Measurements from ENCODE around the gene ITPR2.

Gene ITPR2

DNA sequence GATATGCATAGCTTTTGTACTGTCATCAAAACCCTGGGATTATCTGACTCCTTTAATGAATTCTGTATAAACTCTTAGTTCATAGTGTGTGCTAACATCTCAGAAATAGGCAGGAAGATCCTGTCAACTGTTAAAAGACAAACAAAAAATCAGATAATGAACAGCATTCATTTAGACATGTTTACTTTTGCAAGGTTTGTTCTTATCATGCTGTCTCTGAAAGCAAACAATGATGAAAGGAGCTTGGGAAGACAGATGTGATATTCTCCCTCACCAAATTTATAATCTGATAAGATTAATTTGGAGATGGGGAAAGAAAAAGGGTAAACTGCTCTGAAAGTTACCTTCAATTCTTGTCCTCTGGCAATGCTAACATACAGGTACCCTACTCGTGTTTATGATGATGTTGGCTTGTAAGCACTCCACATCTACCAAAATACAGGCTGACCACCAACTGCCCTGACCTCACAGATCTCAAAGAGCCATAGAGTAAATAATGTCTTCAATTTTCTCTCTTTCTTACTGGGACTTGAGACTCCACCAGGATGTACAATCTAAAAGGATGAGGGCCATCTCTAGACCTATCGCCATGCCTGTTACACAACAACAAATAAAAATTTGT is 403.8 kb downstream of the ITPR2 start:
- in situ Hi-C loops (cut with MboI; ENCODE audit: low sequenced_read_pairs), result no loop called here

DNA sequence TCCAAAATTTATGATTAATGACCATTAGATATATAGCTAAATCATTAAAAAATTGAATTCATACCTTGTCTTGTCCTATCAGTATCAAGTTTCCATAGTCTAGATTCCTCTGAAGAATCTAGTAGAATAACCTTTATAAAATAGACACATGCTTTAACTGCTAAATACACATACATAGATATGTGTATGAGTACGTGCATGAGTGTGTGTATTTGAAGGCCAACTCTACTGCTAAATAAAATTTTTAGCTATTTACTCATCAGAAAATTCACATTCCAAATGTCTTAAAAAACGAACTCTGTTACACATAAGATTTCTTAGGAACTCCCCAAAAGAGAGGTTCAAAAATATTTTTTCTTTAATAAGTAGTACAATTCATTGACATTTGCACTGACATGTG is 404.6 kb downstream of the ITPR2 start:
- in situ Hi-C loops (cut with MboI; ENCODE audit: low sequenced_read_pairs), result no loop called here

DNA sequence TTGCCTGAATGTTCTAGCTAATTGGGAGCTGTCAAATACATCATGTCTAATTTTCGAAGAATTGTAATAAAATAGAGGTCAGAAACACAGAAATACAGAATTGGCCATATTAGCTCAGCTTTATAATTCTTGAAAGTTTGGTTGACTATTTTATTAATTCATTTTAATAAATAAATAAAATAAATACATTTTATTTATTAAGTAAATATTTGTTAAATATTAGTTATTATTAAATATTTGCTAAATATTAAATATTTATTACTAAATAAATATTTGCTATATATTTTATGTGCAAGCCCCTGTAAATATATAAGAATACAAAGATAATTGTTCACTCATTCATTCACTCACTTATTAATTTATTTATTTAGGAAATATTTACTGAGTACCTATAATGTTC is 406.3 kb downstream of the ITPR2 start:
- in situ Hi-C loops (cut with MboI; ENCODE audit: low sequenced_read_pairs), result no loop called here

DNA sequence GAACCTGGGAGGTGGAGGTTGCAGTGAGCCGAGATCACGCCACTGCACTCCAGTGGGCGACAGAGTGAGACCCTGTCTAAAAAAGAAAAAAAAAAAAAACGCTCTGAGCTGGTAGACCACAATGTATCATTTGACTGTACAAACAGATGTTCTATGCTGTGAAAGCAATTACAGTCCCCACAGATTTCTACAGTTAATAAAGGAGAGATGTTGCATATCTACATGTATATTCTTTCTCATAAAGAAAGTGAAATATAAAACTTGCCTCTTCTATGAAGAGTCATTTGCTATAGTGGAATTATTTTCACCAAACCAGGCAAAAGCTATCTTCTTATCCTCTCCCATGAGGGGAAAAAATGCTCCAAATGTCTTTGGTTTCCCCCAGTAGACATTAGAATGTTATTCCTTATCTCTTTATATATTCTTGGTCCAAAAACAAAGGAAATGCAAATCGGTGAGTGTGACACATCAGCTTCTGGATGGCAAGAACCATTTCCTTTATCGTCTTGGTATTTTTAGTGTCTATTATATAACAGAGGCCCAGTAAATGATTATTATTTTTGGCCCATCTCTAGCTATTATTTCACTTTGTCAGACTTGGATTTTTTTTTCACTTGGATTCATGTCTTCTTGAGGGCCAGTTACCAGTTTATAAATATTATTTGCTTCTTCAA is 407.3 kb downstream of the ITPR2 start:
- in situ Hi-C loops (cut with MboI; ENCODE audit: low sequenced_read_pairs), result no loop called here

DNA sequence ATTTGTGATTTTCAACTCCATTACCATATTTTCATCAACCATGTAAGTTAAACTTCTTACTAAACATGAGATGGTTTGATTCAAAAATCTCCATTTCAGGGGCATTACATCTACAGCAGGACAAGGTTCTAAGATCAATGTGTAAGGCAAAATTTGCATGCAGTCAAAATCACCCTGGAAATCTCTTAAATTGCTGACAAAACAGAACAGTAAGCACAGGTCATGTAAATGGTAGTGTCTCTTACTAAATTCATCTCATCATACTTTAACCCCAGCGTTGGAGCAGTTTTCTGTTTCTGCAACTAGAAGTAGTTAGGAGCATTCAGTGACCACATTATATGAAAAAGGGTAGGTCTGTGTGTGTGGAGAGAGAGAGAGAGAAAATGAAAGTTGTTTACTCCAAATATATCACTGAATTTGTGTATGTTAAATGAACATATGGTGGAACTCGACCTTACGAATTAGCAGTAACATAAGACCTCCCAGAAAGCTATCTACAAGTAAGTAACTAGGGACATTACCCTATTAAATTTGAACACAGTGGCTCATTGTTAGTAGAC is 410.1 kb downstream of the ITPR2 start:
- in situ Hi-C loops (cut with MboI; ENCODE audit: low sequenced_read_pairs), result no loop called here

DNA sequence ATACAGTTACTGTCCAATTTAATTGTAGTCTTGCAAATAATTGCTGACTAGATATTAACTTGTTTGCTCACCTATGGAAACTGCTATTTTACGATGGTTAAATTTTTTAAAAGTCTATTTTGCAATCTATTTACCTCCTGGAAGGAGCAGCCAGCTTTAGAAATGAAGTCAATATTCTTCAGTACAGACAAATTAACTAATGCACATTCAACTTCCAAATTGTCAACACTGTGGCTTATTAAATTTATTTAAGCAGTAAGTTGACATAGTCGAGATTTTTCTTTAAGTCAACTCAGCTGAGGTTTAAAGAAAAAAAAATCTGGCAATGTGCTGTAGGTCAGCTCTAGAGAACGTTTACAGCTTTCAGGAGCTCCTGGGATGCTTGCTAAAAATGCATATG is 416.4 kb downstream of the ITPR2 start:
- in situ Hi-C loops (cut with MboI; ENCODE audit: low sequenced_read_pairs), result no loop called here

DNA sequence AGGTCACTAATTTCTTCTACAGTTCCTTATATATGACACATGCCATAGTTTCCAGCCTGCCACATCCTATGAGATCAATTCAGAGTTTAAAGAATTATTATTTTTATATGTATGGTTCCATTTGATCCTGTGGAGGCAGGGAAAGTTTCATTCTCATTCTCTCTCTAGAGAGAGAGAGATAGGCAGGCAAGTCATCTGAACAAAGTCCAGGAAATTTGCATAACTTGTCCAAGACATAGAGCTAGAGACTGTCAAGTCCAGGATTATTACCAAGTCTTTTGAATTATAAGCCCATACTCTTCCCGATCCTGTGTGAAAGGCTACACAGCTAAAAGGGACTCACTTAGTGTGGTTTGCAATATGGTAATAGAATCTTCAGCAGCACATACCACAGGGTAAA is 422.3 kb downstream of the ITPR2 start:
- in situ Hi-C loops (cut with MboI; ENCODE audit: low sequenced_read_pairs), result no loop called here

DNA sequence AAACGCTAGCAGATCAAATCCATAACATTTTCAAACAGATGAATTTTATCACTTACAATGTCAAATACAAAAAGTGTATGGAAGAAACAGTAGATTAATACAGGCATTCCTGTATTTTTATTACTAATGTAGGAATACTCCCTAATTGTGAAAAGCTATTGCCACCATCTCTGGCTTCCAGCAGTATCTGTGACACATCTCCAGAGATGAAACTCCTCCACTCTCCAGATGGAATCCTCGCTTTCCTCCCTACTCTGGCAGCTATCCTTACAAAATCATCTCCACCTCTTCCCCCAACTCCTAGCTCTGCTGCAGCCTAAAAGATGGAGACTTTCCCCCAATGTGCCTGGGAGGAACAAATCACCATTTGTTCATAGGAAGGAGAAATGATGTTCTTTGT is 426.2 kb downstream of the ITPR2 start:
- in situ Hi-C loops (cut with MboI; ENCODE audit: low sequenced_read_pairs), result no loop called here

DNA sequence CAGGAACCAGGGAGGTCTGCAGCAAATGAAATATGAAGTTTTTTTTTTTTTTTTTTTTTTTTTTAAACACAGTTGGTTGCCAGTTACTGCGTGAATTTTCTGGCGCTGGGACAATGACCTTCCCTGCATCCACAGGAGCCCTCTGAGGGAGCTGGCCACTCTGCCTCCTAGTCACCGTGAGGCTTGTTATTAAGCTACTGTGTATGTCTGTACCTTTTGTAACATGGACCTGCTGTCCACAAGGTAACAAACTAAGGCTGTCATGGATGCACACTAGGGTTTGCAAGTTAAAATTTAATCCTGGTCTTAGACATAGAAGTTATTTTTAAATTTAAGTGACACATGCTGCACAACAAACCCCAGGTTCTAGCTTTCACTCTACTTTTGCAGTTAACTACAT is 426.6 kb downstream of the ITPR2 start:
- in situ Hi-C loops (cut with MboI; ENCODE audit: low sequenced_read_pairs), result no loop called here

DNA sequence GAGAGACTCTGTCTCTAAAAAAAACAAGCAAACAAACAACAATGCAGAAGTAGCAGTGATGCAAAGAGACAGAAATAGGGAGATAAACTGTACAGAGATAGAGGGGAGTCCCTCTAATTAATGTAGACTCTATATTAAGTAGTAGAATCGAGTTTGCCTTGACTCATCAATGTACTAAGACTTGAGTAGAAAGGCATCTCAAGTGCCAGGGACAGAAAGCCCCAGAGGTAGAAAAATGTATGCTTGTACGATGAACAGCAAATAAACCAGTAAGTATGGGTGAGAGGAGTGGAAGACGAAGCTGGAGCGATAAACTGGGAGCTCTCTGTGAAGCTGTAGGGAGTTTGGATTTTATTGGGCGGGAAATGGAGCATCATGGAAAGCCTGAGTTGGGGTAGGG is 429.4 kb downstream of the ITPR2 start:
- in situ Hi-C loops (cut with MboI; ENCODE audit: low sequenced_read_pairs), result no loop called here

DNA sequence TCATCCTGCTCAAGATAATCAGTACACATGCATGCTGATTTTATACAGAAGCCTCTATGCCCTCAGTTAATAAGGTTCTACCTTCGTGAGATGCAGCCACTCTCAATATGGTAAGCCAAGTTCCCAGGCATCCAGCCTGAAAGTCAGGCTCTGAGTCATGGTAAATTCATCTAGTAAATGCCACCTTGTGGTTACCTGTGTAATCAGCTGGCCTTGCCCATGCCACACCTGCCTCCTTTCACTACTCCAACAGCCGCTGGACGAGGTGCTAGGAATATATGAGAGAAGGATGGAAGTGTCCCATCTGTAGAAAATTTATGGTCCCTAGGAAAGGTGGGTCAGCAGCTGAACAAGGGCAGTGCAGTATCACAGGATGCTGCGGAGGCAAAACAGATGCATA is 430.3 kb downstream of the ITPR2 start:
- in situ Hi-C loops (cut with MboI; ENCODE audit: low sequenced_read_pairs), result no loop called here

DNA sequence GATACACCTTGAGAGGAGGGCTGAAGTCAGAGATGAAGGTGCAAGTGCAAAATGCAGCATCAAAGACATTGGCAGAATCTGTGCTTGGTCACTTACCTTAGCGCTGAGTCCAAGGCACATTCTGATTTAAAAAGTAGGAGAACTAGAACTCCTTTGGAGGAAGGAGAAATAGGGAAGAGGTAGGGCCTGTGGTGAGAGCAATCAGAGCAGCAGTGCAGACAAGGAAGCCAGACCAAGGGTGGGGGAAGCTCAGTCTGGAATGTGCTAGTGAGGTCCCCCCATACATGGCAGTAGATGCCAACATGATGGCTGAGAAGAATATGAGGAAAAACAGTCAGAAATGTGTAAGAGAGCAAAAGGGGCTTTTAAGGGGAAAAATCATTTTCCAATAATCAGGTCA is 431.1 kb downstream of the ITPR2 start:
- in situ Hi-C loops (cut with MboI; ENCODE audit: low sequenced_read_pairs), result no loop called here

DNA sequence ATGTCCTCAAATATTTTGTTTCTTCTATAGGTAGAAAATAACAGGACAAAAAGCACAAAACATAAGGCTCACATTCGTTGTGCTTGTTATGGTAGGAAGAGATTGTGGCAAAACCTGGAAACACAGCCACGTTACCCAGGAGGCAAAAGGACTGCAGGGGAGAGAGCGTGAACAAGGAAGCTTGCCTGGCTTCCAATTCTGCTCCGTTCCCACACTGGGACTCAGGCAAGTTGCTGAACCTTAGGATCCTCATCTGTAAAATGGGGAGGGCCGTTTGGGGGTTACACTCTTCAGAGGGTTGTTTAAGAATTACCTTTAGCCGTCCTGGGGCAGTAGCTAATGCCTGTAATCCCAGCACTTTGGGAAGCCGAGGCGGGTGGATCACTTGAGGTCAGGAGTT is 432.4 kb downstream of the ITPR2 start:
- in situ Hi-C loops (cut with MboI; ENCODE audit: low sequenced_read_pairs), result no loop called here

DNA sequence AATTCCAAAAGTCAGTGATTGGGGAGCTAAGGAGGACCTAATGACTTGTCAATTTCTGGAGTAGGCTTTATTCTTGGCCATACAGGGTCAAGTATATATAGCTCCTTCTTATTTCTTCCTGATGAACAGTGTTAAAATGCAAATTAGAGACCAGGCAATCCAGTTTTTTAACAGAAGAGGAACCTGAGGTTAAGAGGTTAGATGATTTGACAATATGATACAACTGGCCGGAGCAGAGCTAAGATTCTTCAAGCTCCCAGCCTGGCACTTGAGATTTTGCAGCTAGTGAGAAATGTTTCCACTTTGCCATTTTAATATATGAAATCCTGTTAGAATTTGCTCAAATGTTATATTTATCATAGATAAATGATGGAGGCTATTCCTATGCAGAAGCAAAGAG is 433.6 kb downstream of the ITPR2 start:
- in situ Hi-C loops (cut with MboI; ENCODE audit: low sequenced_read_pairs), result no loop called here

DNA sequence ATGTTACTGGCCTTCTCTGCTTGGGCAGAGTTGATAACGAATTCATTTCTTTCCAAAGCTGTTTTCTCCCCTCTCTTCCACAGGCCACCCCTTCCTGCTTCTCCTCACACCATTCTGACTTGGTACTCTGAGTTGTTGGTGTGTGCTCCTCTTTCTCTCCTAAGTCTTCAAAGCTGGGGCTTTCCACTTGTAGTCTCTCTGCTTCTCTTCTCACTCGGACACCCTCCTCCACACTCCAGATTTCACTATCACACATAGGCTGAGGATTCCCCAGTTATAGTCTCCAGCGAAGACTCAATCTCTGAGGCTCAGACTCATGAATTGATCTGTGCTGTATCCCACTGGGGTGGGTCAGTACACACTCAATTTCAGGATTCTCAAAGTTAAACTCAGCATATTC is 436.6 kb downstream of the ITPR2 start:
- in situ Hi-C loops (cut with MboI; ENCODE audit: low sequenced_read_pairs), result no loop called here

DNA sequence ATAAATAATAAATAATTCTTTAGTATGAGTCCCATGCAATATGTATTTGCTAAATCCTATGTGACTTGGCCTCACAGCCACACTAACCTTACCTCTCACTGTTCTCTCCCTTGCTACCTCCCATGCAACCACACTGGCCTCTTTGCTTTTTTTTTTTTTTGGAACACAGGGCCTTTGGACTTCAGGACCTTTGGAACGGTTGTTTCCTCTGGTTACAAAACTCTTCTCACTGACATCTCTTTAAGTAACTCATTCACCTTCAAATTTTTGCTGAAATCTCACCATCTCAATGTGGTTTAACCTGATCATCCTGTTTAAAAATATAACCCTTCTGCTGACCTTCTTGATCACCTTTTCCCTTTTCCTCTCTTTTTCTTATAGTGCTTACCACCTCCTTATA is 443.7 kb downstream of the ITPR2 start:
- in situ Hi-C loops (cut with MboI; ENCODE audit: low sequenced_read_pairs), result no loop called here

DNA sequence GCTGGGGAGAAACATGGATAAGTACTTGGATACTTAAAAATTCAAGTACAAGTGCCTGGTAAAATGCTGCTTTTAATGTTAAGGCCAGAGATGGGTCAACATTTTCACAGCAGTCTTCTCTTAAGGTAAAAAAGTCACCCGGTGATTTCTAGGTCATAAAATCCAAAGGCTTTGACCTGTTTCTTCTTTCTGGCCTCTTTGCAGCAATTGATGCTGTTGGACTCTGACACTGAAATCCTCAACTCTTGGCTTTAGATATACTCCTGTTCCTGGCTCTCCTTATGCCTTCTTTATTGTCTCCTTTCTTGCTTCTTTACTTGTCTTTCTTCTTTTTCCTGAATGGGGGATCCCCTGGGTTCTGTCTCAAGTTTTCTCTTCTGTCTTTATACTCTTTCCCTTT is 448.5 kb downstream of the ITPR2 start:
- in situ Hi-C loops (cut with MboI; ENCODE audit: low sequenced_read_pairs), result no loop called here

DNA sequence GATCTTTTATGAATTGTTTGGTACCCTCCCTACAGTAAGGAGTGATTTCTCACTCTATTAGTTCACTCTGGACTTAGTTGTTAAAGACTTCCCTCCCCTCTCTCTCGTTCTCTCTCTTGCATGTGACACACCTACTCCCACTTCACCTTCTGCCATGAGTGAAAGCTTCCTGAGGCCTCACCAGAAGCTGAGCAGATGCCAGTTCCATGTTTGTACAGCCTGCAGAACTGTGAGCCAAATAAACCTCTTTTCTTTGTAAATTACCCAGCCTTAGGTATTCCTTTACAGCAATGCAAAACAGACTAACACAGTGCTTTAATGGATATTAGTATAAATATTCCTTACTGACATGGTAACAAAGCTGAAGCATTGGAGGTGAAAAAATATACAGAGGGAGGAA is 450.0 kb downstream of the ITPR2 start:
- in situ Hi-C loops (cut with MboI; ENCODE audit: low sequenced_read_pairs), result no loop called here

DNA sequence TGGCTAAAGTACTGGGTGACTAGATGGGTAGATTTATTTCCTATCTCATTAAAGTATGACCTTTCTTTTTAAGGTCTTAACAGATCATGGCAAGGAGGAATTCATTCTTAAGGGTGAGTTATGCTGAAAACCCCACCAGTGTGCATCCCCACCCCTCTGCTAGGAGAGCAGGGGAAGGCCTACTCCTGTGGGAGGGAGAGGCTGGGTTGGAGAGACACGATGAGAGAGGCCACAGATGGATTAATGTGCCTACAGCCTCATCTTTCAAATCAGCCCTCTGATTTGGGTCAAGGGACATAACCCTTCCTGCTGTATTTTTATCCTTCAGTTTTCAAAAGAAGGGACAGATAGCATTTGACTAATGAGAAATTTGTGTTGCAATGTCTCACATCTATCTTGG is 452.1 kb downstream of the ITPR2 start:
- in situ Hi-C loops (cut with MboI; ENCODE audit: low sequenced_read_pairs), result no loop called here

DNA sequence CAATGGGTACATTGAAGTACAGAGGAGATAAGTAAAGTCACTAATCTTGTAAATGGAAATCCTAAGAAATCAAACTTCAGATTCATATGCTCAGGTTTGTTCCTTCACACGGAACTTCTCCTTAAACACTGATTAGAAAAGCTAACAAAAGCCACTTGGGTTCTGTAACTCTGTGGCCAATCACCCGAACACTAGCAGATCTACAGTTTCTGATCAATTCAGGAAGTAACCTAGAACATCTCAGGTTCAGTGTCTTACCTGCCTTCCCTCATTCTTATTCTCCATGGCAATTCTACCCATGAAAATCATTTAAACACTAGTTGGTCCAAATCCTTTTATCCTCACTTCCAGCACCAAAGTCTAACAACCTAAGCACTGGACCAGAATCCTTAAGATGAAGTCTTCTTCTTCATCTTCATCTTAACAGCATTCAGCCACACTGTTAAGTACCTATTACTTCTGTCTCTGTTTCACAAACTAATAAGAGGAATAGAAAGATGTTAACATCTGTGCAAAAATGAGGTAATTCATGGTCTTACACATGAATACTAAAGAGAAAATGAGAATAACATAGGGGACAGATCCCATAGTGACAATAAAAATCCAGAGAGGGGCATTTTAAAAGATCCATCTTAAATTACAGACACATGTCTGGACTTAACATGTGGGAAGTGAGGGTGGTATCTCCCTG is 453.1 kb downstream of the ITPR2 start:
- in situ Hi-C loops (cut with MboI; ENCODE audit: low sequenced_read_pairs), result no loop called here

DNA sequence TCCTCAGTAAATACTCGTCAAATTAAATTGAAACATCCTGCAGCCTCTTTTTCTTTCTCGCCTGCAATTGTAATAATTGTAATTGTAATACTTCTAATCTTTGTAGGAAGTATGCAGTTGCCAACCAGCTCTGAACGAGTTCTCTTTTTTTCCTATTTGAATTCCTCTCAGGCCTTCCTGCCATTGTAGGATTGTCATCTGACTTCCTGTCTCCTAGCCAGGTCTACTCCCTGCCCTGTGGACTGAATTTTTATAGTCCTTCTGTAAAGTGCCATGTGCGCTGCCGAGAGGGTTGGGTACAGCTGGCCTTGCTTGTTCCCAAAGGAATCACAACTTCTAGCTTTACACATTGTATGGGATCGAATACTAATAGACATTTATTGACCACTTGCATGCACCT is 454.3 kb downstream of the ITPR2 start:
- in situ Hi-C loops (cut with MboI; ENCODE audit: low sequenced_read_pairs), result no loop called here
